ENCODE results near the gene ULK1. TPM values are rescaled to one million over a fixed set of nuclear protein-coding genes. Genes with fewer than 3 reads are reported as not detected.

ULK1 gene
- total RNA-seq, 1 experiment from 2014 or later = 34.2 TPM

GRCh38 chr12:131914179-131914702 is 19.8 kb downstream of the ULK1 start (continued):
- TF ChIP-seq EZH2phosphoT487 (IDR thresholded peaks at IDR 0.05; ENCODE audit: borderline replicate concordance) (no peak), CTCF (IDR thresholded peaks at IDR 0.05 in 2 of 3, conservative IDR thresholded peaks at IDR 0.05 in 1 of 3; ENCODE audit: borderline replicate concordance in 1 of 3, insufficient read depth in 1 of 3, low read depth in 2 of 3, low read length in 2 of 3) (no peak), ZNF274 (IDR thresholded peaks at IDR 0.05; ENCODE audit: low read depth, low read length) (no peak), EGR1 (IDR thresholded peaks at IDR 0.05; ENCODE audit: low read depth) (no peak), RAD21 (IDR thresholded peaks at IDR 0.05; ENCODE audit: low read depth) (no peak), MAX (IDR thresholded peaks at IDR 0.05) (no peak), ZFX (IDR thresholded peaks at IDR 0.05) (no peak), CEBPB (IDR thresholded peaks at IDR 0.05; ENCODE audit: low read depth) (no peak)

GRCh38 chr12:131915000-131915689 is 20.7 kb downstream of the ULK1 start:
- Histone ChIP-seq H3K9me3 (ENCODE audit: control insufficient read depth in 1 of 2, insufficient read depth in 1 of 2, low read depth in 1 of 2, low read length in 2 of 2) (no peaks in the 10 kb centered on the region), H3K79me2 (ENCODE audit: insufficient read depth, low read length) (no peaks in the 10 kb centered on the region), H4K20me1 (ENCODE audit: insufficient read depth) (no peaks in the 10 kb centered on the region), H3K4me1 (ENCODE audit: control insufficient read depth in 1 of 2, insufficient read depth in 2 of 2, low read length in 2 of 2) (peaks cover 12 to 14% of the 10 kb centered on the region in 2 experiments), H2AFZ (ENCODE audit: low read depth, low read length, poor library complexity, severe bottlenecking) (no peak overlapping the region), H3K9ac (ENCODE audit: low read length) (no peak overlapping the region), H3K4me2 (ENCODE audit: low read length) (no peak overlapping the region), H3K4me3 (replicated peaks in 1 of 2; ENCODE audit: low read depth in 1 of 2, low read length in 2 of 2) (no peak overlapping the region), H3K36me3 (ENCODE audit: control insufficient read depth in 1 of 2, insufficient read depth in 2 of 2, low read length in 2 of 2) (peaks cover 0 to 10% of the 10 kb centered on the region in 2 experiments; a peak in 2 of 4 replicates), H3K27me3 (ENCODE audit: insufficient read depth, low read length) (no peaks in the 10 kb centered on the region), H3K27ac (ENCODE audit: low read depth, low read length) (no peak overlapping the region), H3K9me2 (ENCODE audit: insufficient read depth) (no peaks in the 10 kb centered on the region)
- ChIA-PET CTCF (no interaction called here), POLR2A (no interaction called here), RAD21 (ENCODE audit: low non-redundant PET in 1 of 2, low total read pairs in 2 of 2, uncharacterized antibody in 2 of 2, unreplicated experiment in 2 of 2) (no interaction called here)
- DNase-seq (ENCODE audit: low read depth, low spot score) = no peak
- intact Hi-C loops (cut with micrococcal nuclease) = no loop called here
- BruUV-seq (replicated peaks) = no TSS peak
- no peak for ATAC-seq
- TF ChIP-seq POLR2A (IDR thresholded peaks at IDR 0.05; ENCODE audit: borderline replicate concordance, extremely low read depth, insufficient read depth, insufficient read length) (no peak), CEBPB (IDR thresholded peaks at IDR 0.05; ENCODE audit: low read depth) (no peak), MAX (IDR thresholded peaks at IDR 0.05) (no peak), ELF1 (IDR thresholded peaks at IDR 0.05; ENCODE audit: borderline replicate concordance, low read depth) (no peak), SRF (IDR thresholded peaks at IDR 0.05; ENCODE audit: low read depth) (no peak), YY1 (IDR thresholded peaks at IDR 0.05; ENCODE audit: extremely low read depth, insufficient replicate concordance, low read depth, low read length) (no peak), EZH2phosphoT487 (IDR thresholded peaks at IDR 0.05; ENCODE audit: borderline replicate concordance) (no peak), REST (IDR thresholded peaks at IDR 0.05; ENCODE audit: low read depth) (no peak), RAD21 (IDR thresholded peaks at IDR 0.05; ENCODE audit: low read depth) (no peak), TCF7L2 (IDR thresholded peaks at IDR 0.05; ENCODE audit: borderline replicate concordance, extremely low read depth, insufficient read depth, insufficient read length) (no peak), CTCF (IDR thresholded peaks at IDR 0.05 in 2 of 3, conservative IDR thresholded peaks at IDR 0.05 in 1 of 3; ENCODE audit: borderline replicate concordance in 1 of 3, insufficient read depth in 1 of 3, low read depth in 2 of 3, low read length in 2 of 3) (no peak)

Measured in HCT116 (cell line).